K562 (cell line): Measurements from ENCODE around the gene DCXR. TPM values are rescaled to one million over a fixed set of nuclear protein-coding genes. Genes with fewer than 3 reads are reported as not detected.

Experiments used
- ADNP ChIP-seq: fragments of 200-800 bp; sonication (Bioruptor generic); IDR thresholded peaks from 2 replicates; pipeline ENCODE4 v1.6.1; 2016; ENCODE audit warnings: missing genetic modification characterization, missing compliant biosample characterization
- ARID3A ChIP-seq: IDR thresholded peaks from 2 replicates; pipeline ENCODE4 v1.6.1; 2012; ENCODE audit warnings: low read depth, low read length, improper control_type of control experiment, borderline replicate concordance
- CBX5 ChIP-seq: IDR thresholded peaks from 2 replicates; pipeline ENCODE4 v1.6.1; 2014; ENCODE audit warnings: low read depth, borderline replicate concordance
- EWSR1 ChIP-seq: fragments of 450-650 bp; IDR thresholded peaks from 2 replicates; pipeline ENCODE4 v1.6.1; 2018; ENCODE audit warnings: borderline replicate concordance, mild to moderate bottlenecking, low read depth, moderate library complexity; ENCODE audit not compliant: partially characterized antibody
- FOXM1 ChIP-seq, 2 experiments: fragments of 450-650 bp in 1 of 2; sonication (generic) in 1 of 2; formaldehyde crosslinking in 1 of 2; IDR thresholded peaks; 2 replicates each; pipeline versions ENCODE4 v1.6.1 to v1.9.0; 2017 to 2022; ENCODE audit warnings: low read depth in 2 of 2, mild to moderate bottlenecking in 2 of 2, missing genetic modification reagents in 1 of 2, moderate library complexity in 1 of 2
- HDAC3 ChIP-seq: fragments of 450-650 bp; IDR thresholded peaks from 2 replicates; pipeline ENCODE4 v1.6.1; 2018; ENCODE audit warnings: borderline replicate concordance, mild to moderate bottlenecking, moderate library complexity; ENCODE audit not compliant: partially characterized antibody
- MXI1 ChIP-seq: IDR thresholded peaks from 2 replicates; pipeline ENCODE4 v1.6.1; 2011; ENCODE audit warnings: low read depth, mild to moderate bottlenecking, improper control_type of control experiment, low read length
- NRF1 ChIP-seq, 2 experiments: fragments of 450-650 bp; IDR thresholded peaks in 1 of 2; conservative IDR thresholded peaks in 1 of 2; 2 replicates each; pipeline ENCODE4 v1.6.1; 2014; ENCODE audit warnings: mild to moderate bottlenecking in 2 of 2
- POLR2AphosphoS5 ChIP-seq: IDR thresholded peaks from 2 replicates; pipeline ENCODE4 v1.6.1; 2011; ENCODE audit warnings: mild to moderate bottlenecking, low read depth, low read length, moderate library complexity; ENCODE audit not compliant: control insufficient read depth, insufficient read depth
- POLR2B ChIP-seq: fragments of 450-650 bp; IDR thresholded peaks from 2 replicates; pipeline ENCODE4 v1.6.1; 2018; ENCODE audit warnings: low read depth; ENCODE audit not compliant: partially characterized antibody
- RB1 ChIP-seq: fragments of 450-650 bp; IDR thresholded peaks from 2 replicates; pipeline ENCODE4 v1.6.1; 2017; ENCODE audit warnings: low read depth, mild to moderate bottlenecking
- RBFOX2 ChIP-seq: fragments of 200-400 bp; formaldehyde crosslinking; IDR thresholded peaks from 2 replicates; pipeline ENCODE4 v1.6.1; 2017; ENCODE audit warnings: low read depth, mild to moderate bottlenecking, low read length, moderate library complexity
- SMARCC2 ChIP-seq: fragments of 450-650 bp; IDR thresholded peaks from 2 replicates; pipeline ENCODE4 v1.6.1; 2017; ENCODE audit warnings: antibody characterized with exemption, moderate library complexity, mild to moderate bottlenecking, low read depth
- TCF3 ChIP-seq: sonication (generic); formaldehyde crosslinking; IDR thresholded peaks from 2 replicates; pipeline ENCODE4 v1.4.0; 2020; ENCODE audit warnings: mild to moderate bottlenecking, missing genetic modification reagents
- ZMIZ1 ChIP-seq, 2 experiments: fragments of 150-350 bp in 1 of 2; IDR thresholded peaks; 2 replicates each; pipeline ENCODE4 v1.6.1; 2012 to 2016; ENCODE audit warnings: low read depth in 2 of 2, low read length in 2 of 2, mild to moderate bottlenecking in 1 of 2, moderate library complexity in 1 of 2
- ZSCAN29 ChIP-seq: fragments of 450-650 bp; IDR thresholded peaks from 2 replicates; pipeline ENCODE4 v1.6.1; 2017
- polyA plus RNA-seq, 8 experiments: library from polyadenylated mRNA; depleted of rRNA in 4 of 8; stranded (reverse) in 5 of 8; unstranded in 3 of 8; fragments of >200 nt; fragmentation: Nextera tagmentation in 2 of 8; fragmentation: Illumina TruSeq in 1 of 8; extraction: Ambion mirVana in 2 of 8; extraction: Trizol in 1 of 8; gene quantifications; 2 replicates each; pipeline versions ENCODE4 v1.2.1 to v1.2.3, GENCODE V29; 2011 to 2014; ENCODE audit warnings: inconsistent platforms in 1 of 8, missing spikeins in 1 of 8
- total RNA-seq, 7 experiments: library from RNA; depleted of rRNA in 6 of 7; stranded (reverse); fragments of >200 nt in 6 of 7; fragmentation: Illumina TruSeq in 2 of 7; extraction: Trizol in 2 of 7; gene quantifications; 2 replicates each; pipeline versions ENCODE4 v1.2.1 to v1.2.3, GENCODE V29; 2011 to 2021; ENCODE audit warnings: low replicate concordance in 1 of 7
- TF ChIP-seq, protein P1 (sequence below): sonication (generic); formaldehyde crosslinking; IDR thresholded peaks from 2 replicates; pipeline ENCODE4 v1.8.0; 2022; ENCODE audit warnings: mild to moderate bottlenecking, missing genetic modification reagents, borderline replicate concordance

DCXR gene
- total and polyA plus RNA-seq, 9 of the 15 experiments (the other 6 are each of a cell fraction or from before 2014, with no cell fraction given) = 21.3 to 274 (median 156) TPM

DNA sequence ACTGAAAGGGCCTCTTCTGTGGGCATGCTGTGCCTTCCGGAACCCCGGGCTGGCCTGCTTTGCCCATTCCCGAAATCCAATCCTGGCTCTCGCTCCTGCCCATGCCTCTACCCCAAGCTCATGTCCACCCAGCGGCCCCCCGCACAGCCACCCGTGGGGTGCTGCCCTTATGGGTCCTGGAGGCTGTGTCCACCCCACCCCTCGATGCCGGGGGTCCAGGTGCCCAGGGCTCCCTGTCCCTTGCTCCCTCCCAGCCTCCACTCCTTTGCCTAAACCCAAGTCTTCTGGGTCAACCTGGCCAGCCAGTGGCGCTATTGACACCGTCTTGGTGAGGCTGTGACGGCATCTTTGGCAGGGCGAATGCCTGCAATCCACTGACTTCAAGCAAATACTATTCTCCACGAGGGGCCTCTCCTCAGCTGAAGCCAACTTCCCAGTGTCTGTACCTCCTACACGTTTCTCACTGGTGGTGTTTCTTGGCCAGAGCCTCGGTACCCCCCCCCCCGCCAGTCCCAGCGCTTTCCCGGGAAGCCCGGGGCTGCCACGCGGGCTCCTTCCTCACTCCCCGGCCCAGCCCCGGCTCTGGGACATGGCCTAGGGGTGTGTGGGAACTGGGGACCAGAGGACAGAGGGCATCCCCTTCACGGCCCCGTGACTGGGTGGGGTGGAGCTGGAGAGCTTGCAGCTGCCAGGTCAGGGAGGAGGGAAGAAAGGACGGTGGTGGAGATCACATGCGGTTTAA, 40.3 kb upstream of the DCXR start (continued):
- TF ChIP-seq RBFOX2 (peak; percentile 66), RB1 (no peak), HDAC3 (no peak), ZSCAN29 (no peak), POLR2B (peak; percentile 70), ADNP (tag) (no peak), ZMIZ1 (IDR thresholded peaks at IDR 0.05; ENCODE audit: low read depth in 2 of 2, low read length in 2 of 2) (no peak; a peak in 1 of 4 replicates), ARID3A (no peak), MXI1 (no peak), EWSR1 (no peak), NRF1 (conservative IDR thresholded peaks at IDR 0.05 in 1 of 2, IDR thresholded peaks at IDR 0.05 in 1 of 2) (no peak), SMARCC2 (no peak), CBX5 (no peak), POLR2AphosphoS5 (0 out of 2 replicates have a peak, but pooled peaks have one; percentile 25), TCF3 (no peak), FOXM1 (IDR thresholded peaks at IDR 0.05; ENCODE audit: low read depth) (no peak), FOXM1 (CRISPR knock-in tag; IDR thresholded peaks at IDR 0.05; ENCODE audit: low read depth) (no peak)
- TF ChIP-seq, protein P1, sequence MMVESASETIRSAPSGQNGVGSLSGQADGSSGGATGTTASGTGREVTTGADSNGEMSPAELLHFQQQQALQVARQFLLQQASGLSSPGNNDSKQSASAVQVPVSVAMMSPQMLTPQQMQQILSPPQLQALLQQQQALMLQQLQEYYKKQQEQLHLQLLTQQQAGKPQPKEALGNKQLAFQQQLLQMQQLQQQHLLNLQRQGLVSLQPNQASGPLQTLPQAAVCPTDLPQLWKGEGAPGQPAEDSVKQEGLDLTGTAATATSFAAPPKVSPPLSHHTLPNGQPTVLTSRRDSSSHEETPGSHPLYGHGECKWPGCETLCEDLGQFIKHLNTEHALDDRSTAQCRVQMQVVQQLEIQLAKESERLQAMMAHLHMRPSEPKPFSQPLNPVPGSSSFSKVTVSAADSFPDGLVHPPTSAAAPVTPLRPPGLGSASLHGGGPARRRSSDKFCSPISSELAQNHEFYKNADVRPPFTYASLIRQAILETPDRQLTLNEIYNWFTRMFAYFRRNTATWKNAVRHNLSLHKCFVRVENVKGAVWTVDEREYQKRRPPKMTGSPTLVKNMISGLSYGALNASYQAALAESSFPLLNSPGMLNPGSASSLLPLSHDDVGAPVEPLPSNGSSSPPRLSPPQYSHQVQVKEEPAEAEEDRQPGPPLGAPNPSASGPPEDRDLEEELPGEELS (CRISPR knock-in tag) = no peak
